Endometrial microvascular endothelial cells (primary cell): ENCODE results near the gene MYD88. TPM values are rescaled to one million over a fixed set of nuclear protein-coding genes. Genes with fewer than 3 reads are reported as not detected.

Experiments
- in situ Hi-C: cut with HindIII; loops from 2 replicates; pipeline ENCODE4 v1.10.0; 2017; ENCODE audit warnings: low sequenced_read_pairs, low pct_unique_long_range_greater_than_20kb; ENCODE audit errors: inconsistent ontology term
- total RNA-seq: library from RNA; depleted of rRNA; stranded (reverse); fragments of >200 nt; gene quantifications from one replicate; pipeline ENCODE4 v1.2.3, GENCODE V29; 2015; ENCODE audit errors: inconsistent ontology term

The MYD88 gene
- total RNA-seq, 1 donor from 2014 or later = 39.3 TPM

DNA sequence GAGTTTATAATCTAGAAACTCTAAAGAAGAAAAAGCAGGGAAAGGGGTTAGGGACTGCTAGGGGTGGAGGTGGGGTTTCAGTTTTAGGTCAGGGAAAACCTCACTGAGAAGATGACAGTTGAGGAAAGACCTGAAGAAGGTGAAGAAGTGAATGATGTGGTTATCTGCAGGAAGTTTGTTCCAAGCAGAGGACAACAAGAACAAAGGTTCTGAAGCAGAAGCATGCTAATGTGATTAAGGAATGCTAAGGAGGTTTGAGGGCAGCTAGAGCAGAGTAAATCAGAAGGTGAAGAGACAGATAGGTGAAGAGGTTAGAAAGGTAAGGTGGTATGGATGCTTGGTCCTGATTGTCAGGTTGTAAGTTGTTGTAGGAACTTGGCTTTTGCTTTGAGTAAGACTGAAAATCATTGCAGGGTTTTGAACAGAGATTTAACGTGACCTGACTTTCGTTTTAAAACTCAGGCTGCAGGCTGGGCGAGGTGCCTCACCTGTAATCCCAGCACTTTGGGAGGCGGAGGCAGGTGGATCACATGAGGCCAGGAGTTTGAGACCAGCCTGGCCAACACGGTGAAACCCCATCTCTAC is 35.5 kb downstream of the MYD88 start:
- in situ Hi-C loops = no loop called here

DNA sequence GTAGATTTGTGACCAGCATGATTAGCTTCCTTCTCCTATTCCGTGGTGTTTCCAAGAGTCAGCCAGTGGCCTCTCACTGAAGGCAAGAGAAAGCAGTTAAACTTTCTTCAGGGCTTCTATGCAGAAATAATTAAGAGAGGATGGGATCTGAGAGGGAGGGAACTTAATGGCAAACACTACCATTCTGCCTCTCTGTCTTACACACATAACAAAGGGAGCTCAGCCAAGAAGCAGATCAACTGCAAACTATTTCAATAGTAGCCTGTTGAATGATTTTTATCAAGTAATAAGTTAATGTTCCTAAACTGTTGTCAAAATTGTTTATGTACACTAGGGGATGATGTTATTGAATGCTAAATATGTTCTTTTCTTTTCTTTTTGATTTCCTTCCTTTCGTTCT is 38.7 kb downstream of the MYD88 start:
- in situ Hi-C loops = no loop called here

DNA sequence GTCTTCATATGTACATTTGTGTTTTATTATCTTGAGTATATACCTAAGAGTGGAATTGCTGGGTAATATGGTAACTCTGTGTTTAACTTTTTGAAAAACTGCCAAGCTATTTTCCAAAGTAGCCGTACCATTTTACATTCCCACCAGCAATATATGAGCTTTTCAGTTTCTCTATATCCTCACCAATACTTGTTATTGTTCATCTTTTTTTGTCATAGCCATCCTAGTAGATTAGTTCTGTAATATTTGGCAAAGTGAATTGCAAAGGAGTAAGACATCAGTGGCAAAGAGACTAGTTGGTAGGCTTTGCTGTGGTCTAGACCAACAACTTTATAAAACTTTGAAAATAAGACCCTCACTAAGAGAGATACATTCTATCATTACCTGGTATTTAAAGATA is 48.3 kb downstream of the MYD88 start:
- in situ Hi-C loops = no loop called here

DNA sequence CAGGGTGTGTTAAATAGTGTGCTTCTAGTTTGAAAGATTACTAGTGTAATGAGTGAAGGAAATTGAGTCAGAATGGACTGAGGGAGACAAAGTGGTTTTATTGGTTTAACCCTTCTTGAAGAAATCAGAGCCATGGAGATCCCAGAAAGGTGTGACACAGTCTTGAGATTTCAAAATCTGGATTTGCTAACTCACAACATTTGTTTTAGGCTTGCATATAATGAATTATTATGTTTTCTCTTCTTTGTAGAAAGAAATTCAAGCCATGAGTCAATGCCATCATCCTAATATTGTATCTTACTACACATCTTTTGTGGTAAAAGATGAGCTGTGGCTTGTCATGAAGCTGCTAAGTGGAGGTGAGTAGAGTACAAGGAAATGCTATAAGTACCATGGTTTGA is 52.0 kb downstream of the MYD88 start:
- in situ Hi-C loops = no loop called here

Other genes with a start within 250 kb of the MYD88 start
- gene VILL, start 147.9 kb upstream of the MYD88 start, total RNA-seq = 4.4 TPM
- gene PLCD1, start 109.0 kb upstream of the MYD88 start, total RNA-seq = 10.1 TPM
- not detected for gene DLEC1, start 99.5 kb upstream of the MYD88 start, total RNA-seq
- 53.8 TPM for gene ACAA1, start 1.5 kb upstream of the MYD88 start, total RNA-seq
- 31.7 TPM for gene OXSR1, start 26.9 kb downstream of the MYD88 start, total RNA-seq
- not detected for gene SLC22A13, start 127.2 kb downstream of the MYD88 start, total RNA-seq
- not detected for gene SLC22A14, start 143.6 kb downstream of the MYD88 start, total RNA-seq
- gene XYLB, start 208.1 kb downstream of the MYD88 start, total RNA-seq = 0.84 TPM